NT2/D1 (cell line): Measurements from ENCODE around the gene KIAA0319L.

Source experiments
- SUZ12 ChIP-seq: IDR thresholded peaks from 2 replicates; pipeline ENCODE4 v1.6.1; 2011; ENCODE audit not compliant: insufficient read length, insufficient read depth; ENCODE audit errors: extremely low read depth
- YY1 ChIP-seq: IDR thresholded peaks from 2 replicates; pipeline ENCODE4 v1.6.1; 2011; ENCODE audit not compliant: insufficient read length, insufficient read depth
- ZNF274 ChIP-seq: IDR thresholded peaks from 2 replicates; pipeline ENCODE4 v1.6.1; 2011; ENCODE audit warnings: mild to moderate bottlenecking, low read depth, low read length

DNA sequence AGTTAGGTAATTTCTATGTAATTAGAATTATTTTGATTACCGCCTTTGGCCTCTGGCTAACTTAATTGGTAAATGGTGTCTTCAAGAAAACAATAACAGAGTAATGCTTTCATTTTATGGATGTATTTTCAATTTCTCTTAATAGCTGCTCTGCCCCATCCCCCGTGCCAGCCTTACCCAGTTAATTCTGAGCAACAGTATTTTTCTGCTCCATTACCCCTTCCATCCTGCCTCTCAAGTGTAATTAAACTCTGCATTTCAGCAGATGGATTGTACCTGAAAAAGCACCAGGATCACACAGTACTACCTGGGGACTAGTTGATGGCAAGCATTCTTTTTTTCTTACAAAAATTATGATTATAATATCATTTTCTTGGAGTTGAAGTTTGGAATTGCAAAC, 104.2 kb downstream of the KIAA0319L start:
- TF ChIP-seq YY1 (no peak), SUZ12 (no peak), ZNF274 (no peak)
